Muscle layer of duodenum (tissue), 2 donors: Measurements from ENCODE around the gene PCSK9.

Experiments
- H3K27ac ChIP-seq: one replicate; pipeline ENCODE4 v1.7.0; 2013; ENCODE audit warnings: mild to moderate bottlenecking, low read length
- H3K27me3 ChIP-seq: one replicate; pipeline ENCODE4 v1.7.0; 2013; ENCODE audit warnings: low read depth, mild to moderate bottlenecking, control low read depth, low read length
- H3K36me3 ChIP-seq, 2 donors: one replicate each; pipeline ENCODE4 v1.7.0; 2013; ENCODE audit warnings: low read length in 2 of 2, control low read depth in 1 of 2, mild to moderate bottlenecking in 1 of 2; ENCODE audit not compliant: insufficient read depth in 2 of 2, control insufficient read depth in 1 of 2
- H3K4me1 ChIP-seq, 2 donors: one replicate each; pipeline ENCODE4 v1.7.0; 2013; ENCODE audit warnings: low read length in 2 of 2, mild to moderate bottlenecking in 2 of 2, control low read depth in 1 of 2, moderate library complexity in 1 of 2; ENCODE audit not compliant: insufficient read depth in 2 of 2, control insufficient read depth in 1 of 2
- H3K4me3 ChIP-seq, 2 donors: one replicate each; pipeline ENCODE4 v1.7.0; 2013; ENCODE audit warnings: low read length in 2 of 2, low read depth in 1 of 2, mild to moderate bottlenecking in 1 of 2
- H3K9me3 ChIP-seq, 2 donors: one replicate each; pipeline ENCODE4 v1.7.0; 2013; ENCODE audit warnings: low read length in 2 of 2, control low read depth in 1 of 2, mild to moderate bottlenecking in 1 of 2; ENCODE audit not compliant: control insufficient read depth in 1 of 2
- donor health status: healthy.

The PCSK9 gene

GRCh38 chr1:54997711-54997986, 41.7 kb upstream of the PCSK9 start:
- Histone ChIP-seq H3K9me3 (no peaks in the 10 kb centered on the region), H3K4me3 (no peak overlapping the region), H3K4me1 (peaks cover 0 to 15% of the 10 kb centered on the region in 2 donors), H3K27ac (no peak overlapping the region), H3K27me3 (peaks cover 15% of the 10 kb centered on the region), H3K36me3 (no peaks in the 10 kb centered on the region)

- Histone ChIP-seq H3K4me3 (no peak overlapping the region), H3K9me3 (no peaks in the 10 kb centered on the region), H3K27me3 (peaks cover 15% of the 10 kb centered on the region), H3K36me3 (no peaks in the 10 kb centered on the region), H3K4me1 (peaks cover 0 to 15% of the 10 kb centered on the region in 2 donors), H3K27ac (no peak overlapping the region)
These were observed 41.2 kb upstream of the PCSK9 start for GRCh38 chr1:54998100-54998499.

GRCh38 chr1:54998677-54999076, 40.7 kb upstream of the PCSK9 start, which contains the start of gene BSND:
Gene BSND, plus strand, starts transcription at chr1:54998933. Its CDS starts 254 bp downstream, at chr1:54999187.
- Histone ChIP-seq H3K27me3 (peaks cover 15% of the 10 kb centered on the region), H3K27ac (no peak within 1 kb of the TSS), H3K4me3 (no peak within 1 kb of the TSS), H3K4me1 (peaks cover 0 to 15% of the 10 kb centered on the region in 2 donors), H3K9me3 (no peaks in the 10 kb centered on the region), H3K36me3 (no peaks in the 10 kb centered on the region)

GRCh38 chr1:55000110-55001085, 39.0 kb upstream of the PCSK9 start:
- no peak overlapping the region for H3K4me3 ChIP-seq
- no peak overlapping the region for H3K27ac ChIP-seq
- peaks cover 0 to 14% of the 10 kb centered on the region in 2 donors for H3K4me1 ChIP-seq
- peaks cover 15% of the 10 kb centered on the region for H3K27me3 ChIP-seq
- no peaks in the 10 kb centered on the region for H3K9me3 ChIP-seq
- no peaks in the 10 kb centered on the region for H3K36me3 ChIP-seq

- H3K4me3 ChIP-seq = no peak overlapping the region
- H3K4me1 ChIP-seq = peaks cover 0 to 8% of the 10 kb centered on the region in 2 donors
- no peaks in the 10 kb centered on the region for H3K9me3 ChIP-seq
- no peak overlapping the region for H3K27ac ChIP-seq
- H3K36me3 ChIP-seq = no peaks in the 10 kb centered on the region
- peaks cover 8% of the 10 kb centered on the region for H3K27me3 ChIP-seq
These were observed 38.0 kb upstream of the PCSK9 start for GRCh38 chr1:55001311-55001710.

DNA sequence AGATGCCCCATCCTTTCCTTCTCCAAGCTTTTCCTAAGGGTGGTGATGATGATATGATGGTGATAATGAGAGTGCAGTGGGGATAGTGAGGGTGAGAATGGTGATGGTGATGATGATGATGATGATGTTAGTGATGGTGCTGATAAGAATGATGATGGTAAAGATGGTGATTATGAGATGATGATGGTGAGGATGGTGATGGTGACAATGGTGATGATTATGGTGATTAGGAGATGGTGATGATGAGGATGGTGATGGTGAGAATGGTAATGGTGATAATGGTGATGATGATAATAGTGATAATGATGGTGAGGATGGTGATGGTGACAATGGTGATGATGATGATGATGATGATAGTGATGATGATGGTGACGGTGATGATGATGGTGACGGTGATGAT, 36.7 kb upstream of the PCSK9 start:
- Histone ChIP-seq H3K27ac (no peak overlapping the region), H3K27me3 (no peaks in the 10 kb centered on the region), H3K36me3 (no peaks in the 10 kb centered on the region), H3K4me1 (no peaks in the 10 kb centered on the region), H3K4me3 (no peak overlapping the region), H3K9me3 (no peaks in the 10 kb centered on the region)

- Histone ChIP-seq H3K27ac (no peak overlapping the region), H3K27me3 (no peaks in the 10 kb centered on the region), H3K4me3 (no peak overlapping the region), H3K4me1 (no peaks in the 10 kb centered on the region), H3K9me3 (no peaks in the 10 kb centered on the region), H3K36me3 (no peaks in the 10 kb centered on the region)
These were observed 33.8 kb upstream of the PCSK9 start for GRCh38 chr1:55005351-55006140.

DNA sequence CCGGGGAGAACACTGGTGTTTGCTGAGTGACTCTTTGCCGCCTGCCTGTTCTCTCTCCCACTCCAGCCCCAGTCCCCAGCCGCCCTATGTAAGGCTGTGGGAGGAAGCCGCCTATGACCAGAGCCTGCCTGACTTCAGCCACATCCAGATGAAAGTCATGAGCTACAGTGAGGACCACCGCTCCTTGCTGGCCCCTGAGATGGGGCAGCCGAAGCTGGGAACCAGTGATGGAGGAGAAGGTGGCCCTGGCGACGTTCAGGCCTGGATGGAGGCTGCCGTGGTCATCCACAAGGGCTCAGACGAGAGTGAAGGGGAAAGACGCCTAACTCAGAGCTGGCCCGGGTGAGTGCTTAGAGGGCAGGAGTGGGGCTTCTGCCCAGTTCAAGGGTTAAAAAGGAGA, 32.4 kb upstream of the PCSK9 start:
- H3K27ac ChIP-seq = no peak overlapping the region
- H3K4me1 ChIP-seq = no peaks in the 10 kb centered on the region
- H3K36me3 ChIP-seq = no peaks in the 10 kb centered on the region
- H3K9me3 ChIP-seq = no peaks in the 10 kb centered on the region
- H3K4me3 ChIP-seq = no peak overlapping the region
- H3K27me3 ChIP-seq = no peaks in the 10 kb centered on the region

DNA sequence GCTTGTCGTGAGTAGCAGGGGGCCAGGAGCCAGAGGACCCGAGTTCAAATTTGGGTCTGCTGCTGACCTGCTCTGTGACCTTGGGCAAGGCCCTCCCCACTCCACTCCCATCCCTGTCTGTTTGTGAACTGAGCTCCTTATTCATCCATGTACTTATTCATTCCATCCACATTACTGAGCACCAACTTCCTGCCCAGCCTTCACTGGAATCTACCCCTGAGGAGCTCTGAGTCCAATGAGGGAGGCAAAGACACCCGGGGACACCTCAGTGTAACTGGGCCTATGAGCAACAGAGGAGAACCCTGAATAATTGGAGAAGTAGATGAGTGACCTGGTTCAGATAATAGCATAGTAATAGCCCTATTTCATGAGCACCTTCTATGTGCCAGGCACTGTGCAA, 31.7 kb upstream of the PCSK9 start:
- Histone ChIP-seq H3K36me3 (no peaks in the 10 kb centered on the region), H3K27ac (no peak overlapping the region), H3K4me1 (no peaks in the 10 kb centered on the region), H3K4me3 (no peak overlapping the region), H3K9me3 (no peaks in the 10 kb centered on the region), H3K27me3 (no peaks in the 10 kb centered on the region)

DNA sequence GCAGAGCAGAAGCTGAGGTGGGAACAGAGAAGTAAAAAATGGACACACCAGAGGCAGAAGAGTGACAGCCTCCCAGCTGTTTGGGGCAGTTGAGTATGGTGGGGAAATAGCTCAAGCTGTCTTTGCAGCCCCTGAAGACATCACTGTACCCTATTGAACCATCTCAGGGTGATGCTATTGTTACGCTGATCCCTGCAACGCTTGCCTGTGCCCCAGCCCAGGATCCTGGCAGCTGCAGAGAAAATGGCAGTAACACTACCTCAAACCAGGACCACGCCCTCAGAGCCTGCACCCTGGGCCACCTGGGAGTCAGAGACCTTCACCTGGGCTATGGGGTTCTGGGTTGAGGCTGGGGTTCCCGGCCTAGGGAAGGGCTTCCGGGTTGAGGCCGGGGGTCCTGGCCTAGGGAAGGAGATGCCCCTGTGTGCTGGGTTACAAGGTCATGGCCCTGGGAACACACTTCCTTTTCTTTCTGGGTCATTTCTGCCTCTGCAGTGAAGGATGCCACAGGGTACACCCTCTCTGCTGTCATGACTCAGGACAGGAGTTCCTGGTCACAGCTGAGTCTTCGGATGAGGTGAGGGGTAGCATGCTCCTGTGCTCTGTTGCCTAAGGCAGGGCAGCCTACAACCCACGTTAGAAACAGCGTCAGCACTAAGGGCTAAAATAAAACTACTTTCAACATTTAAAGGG, 29.0 kb upstream of the PCSK9 start:
- no peaks in the 10 kb centered on the region for H3K36me3 ChIP-seq
- H3K27ac ChIP-seq = no peak overlapping the region
- H3K9me3 ChIP-seq = no peaks in the 10 kb centered on the region
- H3K4me3 ChIP-seq = no peak overlapping the region
- H3K4me1 ChIP-seq = no peaks in the 10 kb centered on the region
- H3K27me3 ChIP-seq = no peaks in the 10 kb centered on the region

DNA sequence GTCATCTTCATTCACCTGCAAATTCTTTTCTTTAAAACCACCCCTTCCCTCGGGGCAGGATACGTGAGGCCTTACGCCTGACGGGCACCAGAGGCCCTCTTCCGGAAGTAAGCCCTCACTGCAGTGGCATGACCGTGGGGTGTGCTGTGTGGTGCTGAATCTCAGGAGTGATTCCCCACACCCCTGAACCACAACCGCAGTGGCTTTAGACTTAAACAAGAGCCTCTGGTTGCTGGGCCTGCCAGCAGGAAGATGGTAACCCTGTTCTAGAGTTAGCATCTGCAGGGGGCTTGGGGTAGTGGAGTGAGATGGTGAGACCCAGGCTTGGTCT, 28.5 kb upstream of the PCSK9 start:
- Histone ChIP-seq H3K27me3 (no peaks in the 10 kb centered on the region), H3K36me3 (no peaks in the 10 kb centered on the region), H3K9me3 (no peaks in the 10 kb centered on the region), H3K4me3 (no peak overlapping the region), H3K27ac (no peak overlapping the region), H3K4me1 (no peaks in the 10 kb centered on the region)
